ENCODE measurements around the gene ROR1. TPM values are rescaled to one million over a fixed set of nuclear protein-coding genes. Genes with fewer than 3 reads are reported as not detected.

The ROR1 gene
- total RNA-seq, 1 experiment from 2014 or later = 2.7 TPM

- CTCF ChIA-PET = no interaction called here
Observed at GRCh38 chr1:64197076-64197475, 423.3 kb downstream of the ROR1 start.

More at GRCh38 chr1:64197076-64197475, 423.3 kb downstream of the ROR1 start:
- no peaks in the 10 kb centered on the region for H3K27me3 ChIP-seq (ENCODE audit: insufficient read depth, low read length)
- RAD21 ChIA-PET (ENCODE audit: low non-redundant PET in 1 of 2, low total read pairs in 2 of 2, uncharacterized antibody in 2 of 2, unreplicated experiment in 2 of 2) = no interaction called here
- no peaks in the 10 kb centered on the region for H3K4me1 ChIP-seq (ENCODE audit: control insufficient read depth in 1 of 2, insufficient read depth in 2 of 2, low read length in 2 of 2)
- BruUV-seq (replicated peaks) = no TSS peak
- no peak for TF ChIP-seq SRF (IDR thresholded peaks at IDR 0.05; ENCODE audit: low read depth)
- TF ChIP-seq ZFX (IDR thresholded peaks at IDR 0.05) = no peak
- TF ChIP-seq TCF7L2 (IDR thresholded peaks at IDR 0.05; ENCODE audit: borderline replicate concordance, extremely low read depth, insufficient read depth, insufficient read length) = no peak
- TF ChIP-seq FOSL1 (IDR thresholded peaks at IDR 0.05; ENCODE audit: low read depth) = no peak
- TF ChIP-seq CBX3 (IDR thresholded peaks at IDR 0.05; ENCODE audit: low read depth) = no peak
- no peak for TF ChIP-seq REST (IDR thresholded peaks at IDR 0.05; ENCODE audit: low read depth)
- TF ChIP-seq ZNF274 (IDR thresholded peaks at IDR 0.05; ENCODE audit: low read depth, low read length) = no peak
- no peak for TF ChIP-seq SIN3A (IDR thresholded peaks at IDR 0.05; ENCODE audit: low read depth)
- TF ChIP-seq YY1 (IDR thresholded peaks at IDR 0.05; ENCODE audit: extremely low read depth, insufficient replicate concordance, low read depth, low read length) = no peak
- TF ChIP-seq EZH2phosphoT487 (IDR thresholded peaks at IDR 0.05; ENCODE audit: borderline replicate concordance) = no peak
- no peak for TF ChIP-seq SP1 (IDR thresholded peaks at IDR 0.05; ENCODE audit: low read depth)
- no peak for TF ChIP-seq MAX (IDR thresholded peaks at IDR 0.05)
- no peak for TF ChIP-seq EZH2 (IDR thresholded peaks at IDR 0.05)
- no peak for TF ChIP-seq JUND (IDR thresholded peaks at IDR 0.05)
- no peak for TF ChIP-seq ZBTB33 (IDR thresholded peaks at IDR 0.05; ENCODE audit: extremely low read depth, insufficient replicate concordance, low read length)
- no peak for TF ChIP-seq CEBPB (IDR thresholded peaks at IDR 0.05; ENCODE audit: low read depth)
- no peak for TF ChIP-seq POLR2A (IDR thresholded peaks at IDR 0.05; ENCODE audit: borderline replicate concordance, extremely low read depth, insufficient read depth, insufficient read length)
- TF ChIP-seq ATF3 (IDR thresholded peaks at IDR 0.05) = no peak
- DNase-seq (ENCODE audit: low read depth, low spot score) (no peak), ATAC-seq (no peak)
- H4K20me1 ChIP-seq (ENCODE audit: insufficient read depth) = no peaks in the 10 kb centered on the region
- intact Hi-C loops (cut with micrococcal nuclease) = no loop called here
- POLR2A ChIA-PET = no interaction called here
- H3K36me3 ChIP-seq (ENCODE audit: control insufficient read depth in 1 of 2, insufficient read depth in 2 of 2, low read length in 2 of 2) = no peaks in the 10 kb centered on the region
- no peak overlapping the region for H2AFZ ChIP-seq (ENCODE audit: low read depth, low read length, poor library complexity, severe bottlenecking)
- H3K4me3 ChIP-seq (replicated peaks in 1 of 2; ENCODE audit: low read depth in 1 of 2, low read length in 2 of 2) = no peak overlapping the region
- H3K79me2 ChIP-seq (ENCODE audit: insufficient read depth, low read length) = no peaks in the 10 kb centered on the region
- no peaks in the 10 kb centered on the region for H3K9me2 ChIP-seq (ENCODE audit: insufficient read depth)
- no peak overlapping the region for H3K4me2 ChIP-seq (ENCODE audit: low read length)
- H3K9me3 ChIP-seq (ENCODE audit: control insufficient read depth in 1 of 2, insufficient read depth in 1 of 2, low read depth in 1 of 2, low read length in 2 of 2) = no peaks in the 10 kb centered on the region
- no peak overlapping the region for H3K27ac ChIP-seq (ENCODE audit: low read depth, low read length)
- no peak overlapping the region for H3K9ac ChIP-seq (ENCODE audit: low read length)

Data from HCT116 (cell line).